SH-SY5Y (cell line): ENCODE data around the gene FAM170B.

Experiments
- GATA2 ChIP-seq: IDR thresholded peaks from 2 replicates; pipeline ENCODE4 v1.6.1; 2011; ENCODE audit warnings: mild to moderate bottlenecking, low read depth, low read length
- GATA3 ChIP-seq: IDR thresholded peaks from 2 replicates; pipeline ENCODE4 v1.6.1; 2011; ENCODE audit warnings: low read depth, mild to moderate bottlenecking, low read length, moderate library complexity

Gene FAM170B

GRCh38 chr10:49149881-49150280 is 16.1 kb upstream of the FAM170B start:
- TF ChIP-seq GATA2 (no peak), GATA3 (no peak)

GRCh38 chr10:49144058-49144720 is 10.4 kb upstream of the FAM170B start:
- TF ChIP-seq GATA2 (no peak), GATA3 (no peak)

GRCh38 chr10:49143249-49143648 is 9.4 kb upstream of the FAM170B start:
- TF ChIP-seq GATA2 (no peak), GATA3 (no peak)

- TF ChIP-seq GATA2 (no peak), GATA3 (no peak)
These were observed 7.9 kb upstream of the FAM170B start for GRCh38 chr10:49141541-49142332.

GRCh38 chr10:49140304-49141177 is 6.7 kb upstream of the FAM170B start:
- TF ChIP-seq GATA3, result no peak
- no peak for TF ChIP-seq GATA2

- no peak for TF ChIP-seq GATA3
- TF ChIP-seq GATA2, result no peak
These were observed 6.0 kb upstream of the FAM170B start for GRCh38 chr10:49139846-49140195.

- TF ChIP-seq GATA3 (no peak), GATA2 (no peak)
These were observed 5.4 kb upstream of the FAM170B start for GRCh38 chr10:49139028-49139845.

GRCh38 chr10:49138361-49138891 is 4.6 kb upstream of the FAM170B start:
- TF ChIP-seq GATA2, result no peak
- TF ChIP-seq GATA3, result no peak

- TF ChIP-seq GATA3 (no peak), GATA2 (no peak)
These were observed 2.7 kb upstream of the FAM170B start for GRCh38 chr10:49136525-49136924.

GRCh38 chr10:49135575-49136313 is 1.9 kb upstream of the FAM170B start:
- no peak for TF ChIP-seq GATA3
- no peak for TF ChIP-seq GATA2

- TF ChIP-seq GATA3, result no peak
- no peak for TF ChIP-seq GATA2
These were observed 506 bp upstream of the FAM170B start for GRCh38 chr10:49134327-49134726.

GRCh38 chr10:49132362-49132737 is 1.5 kb downstream of the FAM170B start:
- TF ChIP-seq GATA3, result no peak
- no peak for TF ChIP-seq GATA2
